Sigmoid colon (tissue), 7 donors: ENCODE measurements around the gene POLR1G. TPM values are rescaled to one million over a fixed set of nuclear protein-coding genes. Genes with fewer than 3 reads are reported as not detected.

Source experiments
- DNase-seq: peaks from one replicate; pipeline ENCODE4 v3.0.0-alpha.2; 2019
- H3K27ac ChIP-seq, 4 donors: fragments of 200-600 bp; sonication (generic); one replicate each; pipeline ENCODE4 v1.5.1; 2016 to 2019; ENCODE audit warnings: mild to moderate bottlenecking in 1 of 4
- H3K27me3 ChIP-seq, 3 donors: fragments of 200-600 bp; sonication (generic); one replicate each; pipeline ENCODE4 v1.5.1; 2019; ENCODE audit warnings: mild to moderate bottlenecking in 1 of 3
- H3K36me3 ChIP-seq, 4 donors: fragments of 200-600 bp; sonication (generic); one replicate each; pipeline ENCODE4 v1.5.1; 2016 to 2019
- H3K4me1 ChIP-seq, 4 donors: fragments of 200-600 bp; sonication (generic); one replicate each; pipeline ENCODE4 v1.5.1; 2017 to 2019
- H3K4me3 ChIP-seq, 4 donors: fragments of 200-600 bp; sonication (generic); one replicate each; pipeline ENCODE4 v1.5.1; 2017 to 2019; ENCODE audit warnings: mild to moderate bottlenecking in 2 of 4, moderate library complexity in 1 of 4
- H3K9me3 ChIP-seq, 4 donors: fragments of 200-600 bp in 3 of 4; sonication (generic) in 3 of 4; one replicate each; pipeline versions ENCODE4 v1.5.1 to v1.6.1; 2013 to 2019
- EP300 ChIP-seq, 4 donors: sonication (generic); formaldehyde crosslinking; IDR thresholded peaks; one replicate each; pipeline ENCODE4 v1.6.1; 2017; ENCODE audit warnings: antibody characterized with exemption in 4 of 4
- POLR2A ChIP-seq, 2 donors: fragments of 450-650 bp; IDR thresholded peaks; one replicate each; pipeline ENCODE4 v1.6.1; 2016; ENCODE audit warnings: antibody characterized with exemption in 2 of 2, mild to moderate bottlenecking in 2 of 2, moderate library complexity in 2 of 2
- POLR2AphosphoS5 ChIP-seq, 4 donors: sonication (generic); formaldehyde crosslinking; IDR thresholded peaks; one replicate each; pipeline ENCODE4 v1.6.1; 2017; ENCODE audit warnings: antibody characterized with exemption in 4 of 4
- WGBS, 2 donors: extraction: QIAGEN DNeasy Blood & Tissue Kit; methylation state at CpG; one replicate each; pipeline ENCODE4 v1.1.7; 2013; 5-methylcytosine and 5-hydroxymethylcytosine counted together
- intact Hi-C: fragments of 100-400 bp; cut with DNase I; formaldehyde crosslinking; loops from one replicate; pipeline ENCODE4 v1.15.1; 2023
- polyA plus RNA-seq, 3 donors: library from polyadenylated mRNA; stranded (reverse); fragments of 200-250 nt; gene quantifications; one replicate each; pipeline ENCODE4 v1.2.3, GENCODE V29; 2013
- total RNA-seq, 4 donors: library from RNA; depleted of rRNA; stranded (reverse); fragments of >200 nt; gene quantifications; one replicate each; pipeline ENCODE4 v1.1.0, GENCODE V29; 2016
- TF ChIP-seq, protein P1 (sequence below), 4 experiments: fragments of 450-650 bp in 3 of 4; fragments of 200-600 bp in 1 of 4; IDR thresholded peaks; one replicate each; pipeline ENCODE4 v1.5.1; 2016 to 2019; ENCODE audit warnings: antibody characterized with exemption in 4 of 4, mild to moderate bottlenecking in 3 of 4, moderate library complexity in 2 of 4
- donor health status: healthy with polysubstance abuse.
- donor health status: Bipolar disorder and iron deficiency.
- donor health status: healthy.

The POLR1G gene
- total and polyA plus RNA-seq, 7 donors, result 1.2 to 5.6 (median 3.6) TPM

DNA sequence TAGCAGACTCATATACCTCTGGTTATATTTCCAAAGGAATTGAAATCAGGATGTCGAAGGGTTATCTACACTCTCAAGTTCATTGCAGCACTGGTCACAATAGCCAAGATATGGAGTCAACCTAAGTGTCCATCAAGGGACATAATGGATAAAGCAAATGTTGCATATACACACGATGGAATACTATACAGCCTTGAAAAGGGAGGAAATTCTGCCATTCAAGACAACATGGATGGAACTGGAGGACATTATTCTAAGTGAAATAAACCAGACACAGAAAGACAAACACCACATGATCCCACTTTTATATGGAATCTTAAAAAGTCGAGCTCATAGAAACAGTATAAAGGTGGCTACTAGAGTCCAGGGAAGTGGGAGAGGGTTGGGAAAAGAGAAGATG, 30.9 kb downstream of the POLR1G start:
- no peaks in the 10 kb centered on the region for H3K36me3 ChIP-seq
- DNase-seq, result no peak
- TF ChIP-seq EP300 (IDR thresholded peaks at IDR 0.05) (no peak), POLR2AphosphoS5 (IDR thresholded peaks at IDR 0.05) (no peak), POLR2A (IDR thresholded peaks at IDR 0.05) (no peak)
- TF ChIP-seq, protein P1, sequence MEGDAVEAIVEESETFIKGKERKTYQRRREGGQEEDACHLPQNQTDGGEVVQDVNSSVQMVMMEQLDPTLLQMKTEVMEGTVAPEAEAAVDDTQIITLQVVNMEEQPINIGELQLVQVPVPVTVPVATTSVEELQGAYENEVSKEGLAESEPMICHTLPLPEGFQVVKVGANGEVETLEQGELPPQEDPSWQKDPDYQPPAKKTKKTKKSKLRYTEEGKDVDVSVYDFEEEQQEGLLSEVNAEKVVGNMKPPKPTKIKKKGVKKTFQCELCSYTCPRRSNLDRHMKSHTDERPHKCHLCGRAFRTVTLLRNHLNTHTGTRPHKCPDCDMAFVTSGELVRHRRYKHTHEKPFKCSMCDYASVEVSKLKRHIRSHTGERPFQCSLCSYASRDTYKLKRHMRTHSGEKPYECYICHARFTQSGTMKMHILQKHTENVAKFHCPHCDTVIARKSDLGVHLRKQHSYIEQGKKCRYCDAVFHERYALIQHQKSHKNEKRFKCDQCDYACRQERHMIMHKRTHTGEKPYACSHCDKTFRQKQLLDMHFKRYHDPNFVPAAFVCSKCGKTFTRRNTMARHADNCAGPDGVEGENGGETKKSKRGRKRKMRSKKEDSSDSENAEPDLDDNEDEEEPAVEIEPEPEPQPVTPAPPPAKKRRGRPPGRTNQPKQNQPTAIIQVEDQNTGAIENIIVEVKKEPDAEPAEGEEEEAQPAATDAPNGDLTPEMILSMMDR (IDR thresholded peaks at IDR 0.05), result no peak
- no peaks in the 10 kb centered on the region for H3K27me3 ChIP-seq
- intact Hi-C loops, result loop anchor here (10.0 kb wide), 1 partner anchor 147 kb away; the partner anchor contains the start of gene OPA3
- 88 to 90% methylated on average over 3 of the region's 3 CpGs for WGBS, 2 donors
- H3K27ac ChIP-seq, result no peak overlapping the region
- no peaks in the 10 kb centered on the region for H3K9me3 ChIP-seq
- H3K4me1 ChIP-seq, result peaks cover 0 to 13% (median 9%) of the 10 kb centered on the region in 4 donors
- H3K4me3 ChIP-seq, result no peak overlapping the region

DNA sequence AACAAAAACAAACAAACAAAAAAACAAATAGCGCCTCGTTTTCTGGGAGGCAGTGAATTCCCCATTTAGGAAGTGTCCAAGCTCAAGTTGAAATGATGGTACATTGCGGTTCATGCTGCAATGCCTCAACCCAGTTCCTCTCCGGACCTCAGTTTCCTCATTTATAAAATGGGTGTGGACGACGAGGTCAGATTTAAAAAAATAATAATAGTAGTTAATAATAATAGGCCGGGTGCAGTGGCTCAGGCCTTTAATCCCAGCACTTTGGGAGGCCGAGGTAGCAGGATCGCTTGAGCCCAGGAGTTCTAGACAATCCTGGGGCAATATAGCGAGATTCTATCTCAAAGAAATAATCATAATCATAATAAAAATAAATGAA, 32.7 kb downstream of the POLR1G start:
- Histone ChIP-seq H3K9me3 (no peaks in the 10 kb centered on the region), H3K36me3 (no peaks in the 10 kb centered on the region), H3K27ac (peak overlapping the region; percentile 93 to 96 (median 94)), H3K4me3 (peak overlapping the region; percentile 55 to 71 (median 66)), H3K27me3 (no peaks in the 10 kb centered on the region), H3K4me1 (peaks cover 0 to 26% (median 23%) of the 10 kb centered on the region in 4 donors)
- TF ChIP-seq POLR2AphosphoS5 (IDR thresholded peaks at IDR 0.05), result no peak
- TF ChIP-seq EP300 (IDR thresholded peaks at IDR 0.05), result no peak
- TF ChIP-seq POLR2A (IDR thresholded peaks at IDR 0.05), result no peak
- TF ChIP-seq, protein P1 (IDR thresholded peaks at IDR 0.05), result no peak
- intact Hi-C loops, result loop anchor here (1.0 to 10.0 kb wide), 2 partner anchors 39 to 146 kb away; partner anchors contain the start of gene OPA3
- 27 to 32% methylated on average over 10 of the region's 10 CpGs for WGBS, 2 donors
- DNase-seq, result no peak

DNA sequence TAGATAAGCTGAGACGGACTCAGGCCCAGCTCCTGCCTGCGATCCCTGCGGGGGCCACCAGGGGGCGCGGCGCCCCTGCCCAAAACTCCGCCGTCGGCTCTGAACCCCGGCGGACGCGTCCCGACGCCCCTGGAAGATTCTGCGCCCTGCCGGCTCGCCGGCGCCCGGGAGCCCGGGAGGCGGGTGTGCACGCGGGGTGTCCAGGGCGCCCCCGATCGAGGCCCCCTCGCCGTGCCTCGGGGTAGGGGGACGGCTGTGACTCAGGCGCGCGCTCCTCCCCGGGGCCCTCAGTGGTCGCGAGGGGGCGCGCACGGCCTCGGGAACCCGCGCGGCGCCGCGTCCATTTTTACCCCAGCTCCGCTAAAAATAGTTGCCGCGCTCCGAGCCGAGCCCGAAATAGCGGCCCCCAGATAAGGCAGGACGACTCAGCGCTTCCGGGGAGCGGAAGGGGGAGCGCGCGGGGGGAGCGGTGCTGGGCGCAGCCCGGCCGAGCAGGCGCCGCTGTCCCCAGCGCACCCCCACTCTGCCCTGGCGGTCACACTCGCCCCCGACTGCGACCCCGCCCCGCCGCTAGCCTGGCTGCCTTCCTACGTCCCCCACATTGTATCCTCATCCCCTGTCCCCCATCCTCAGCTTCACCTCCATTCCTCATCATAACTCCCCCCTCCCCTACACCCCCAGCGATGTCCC, 33.3 kb downstream of the POLR1G start:
- Histone ChIP-seq H3K27ac (peak overlapping the region; percentile 93 to 96 (median 94)), H3K27me3 (no peaks in the 10 kb centered on the region), H3K4me1 (peaks cover 0 to 31% (median 28%) of the 10 kb centered on the region in 4 donors), H3K36me3 (no peaks in the 10 kb centered on the region), H3K9me3 (no peaks in the 10 kb centered on the region), H3K4me3 (peak overlapping the region; percentile 55 to 71 (median 66))
- DNase-seq, result peak; percentile 95
- intact Hi-C loops, result loop anchor here (1.0 to 10.0 kb wide), 2 partner anchors 39 to 145 kb away; partner anchors contain the start of gene OPA3
- TF ChIP-seq EP300 (IDR thresholded peaks at IDR 0.05), result peak in 2 of 4 donors; percentile 30 to 44
- no peak for TF ChIP-seq POLR2A (IDR thresholded peaks at IDR 0.05)
- TF ChIP-seq, protein P1 (IDR thresholded peaks at IDR 0.05), result peak; percentile 91 to 100 (median 94)
- peak; percentile 22 to 62 (median 42) for TF ChIP-seq POLR2AphosphoS5 (IDR thresholded peaks at IDR 0.05)
- 0 to 1% methylated on average over 78 of the region's 78 CpGs for WGBS, 2 donors

DNA sequence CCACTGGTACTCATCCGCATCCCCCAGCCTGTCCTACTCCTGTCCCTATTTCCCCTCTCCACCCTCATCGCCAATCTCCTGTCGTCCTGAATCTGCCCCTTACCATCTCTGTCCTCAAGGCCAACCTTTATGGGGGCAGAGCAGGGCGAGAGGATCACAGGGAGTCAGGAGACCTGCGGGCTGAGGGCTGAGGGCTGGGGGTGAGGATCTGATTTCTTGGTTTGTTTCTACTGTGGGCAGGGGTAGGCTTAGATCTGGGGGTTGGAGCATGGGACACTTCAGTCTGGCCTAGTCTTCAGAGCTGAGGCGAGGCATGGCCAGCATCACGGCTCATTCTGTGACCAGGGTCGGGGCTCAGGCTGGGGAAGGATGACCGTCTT, 33.8 kb downstream of the POLR1G start:
- DNase-seq, result no peak
- intact Hi-C loops, result no loop called here
- WGBS, 2 donors, result 63 to 67% methylated on average over 9 of the region's 9 CpGs

More for the DNA sequence above, 33.8 kb downstream of the POLR1G start:
- Histone ChIP-seq H3K9me3 (no peaks in the 10 kb centered on the region), H3K4me1 (peaks cover 0 to 36% (median 32%) of the 10 kb centered on the region in 4 donors), H3K27me3 (no peaks in the 10 kb centered on the region), H3K4me3 (peak overlapping the region; percentile 55 to 71 (median 66)), H3K36me3 (no peaks in the 10 kb centered on the region), H3K27ac (peak overlapping the region; percentile 93 to 96 (median 94))
- TF ChIP-seq, protein P1 (IDR thresholded peaks at IDR 0.05), result no peak
